GM12891 (cell line): ENCODE measurements around the gene MAPK1.
"Not testable (repeated sequence)": the region's sequence is repeated elsewhere in the genome, so short reads cannot be mapped to it uniquely, and the experiment has no call there.

Experiments
- DNase-seq: peaks from one replicate; pipeline ENCODE4 v3.0.0; 2011; ENCODE audit warnings: low spot score; ENCODE audit not compliant: insufficient read length
- FAIRE-seq: peaks from 2 replicates; lab custom pipeline; 2011; peaks lifted over from hg19 to GRCh38; lab: Jason Lieb, UNC
- PAX5 ChIP-seq: IDR thresholded peaks from 2 replicates; pipeline ENCODE4 v1.6.1; 2011; ENCODE audit warnings: low read length, moderate library complexity, mild to moderate bottlenecking; ENCODE audit not compliant: insufficient read depth, severe bottlenecking
- POLR2A ChIP-seq: IDR thresholded peaks from 2 replicates; pipeline ENCODE4 v1.6.1; 2011; ENCODE audit warnings: low read depth, low read length, control low read depth
- POLR2AphosphoS5 ChIP-seq: IDR thresholded peaks from 2 replicates; pipeline ENCODE4 v1.6.1; 2011; ENCODE audit warnings: low read depth, low read length, control low read depth
- POU2F2 ChIP-seq: IDR thresholded peaks from 2 replicates; pipeline ENCODE4 v1.6.1; 2011; ENCODE audit warnings: low read depth, mild to moderate bottlenecking, control low read depth, low read length, moderate library complexity
- SPI1 ChIP-seq: IDR thresholded peaks from 2 replicates; pipeline ENCODE4 v1.6.1; 2011; ENCODE audit warnings: low read depth, low read length, control low read depth
- TAF1 ChIP-seq: IDR thresholded peaks from 2 replicates; pipeline ENCODE4 v1.6.1; 2011; ENCODE audit warnings: low read depth, low read length, control low read depth

MAPK1 gene

GRCh38 chr22:21802056-21802455 is 65.4 kb downstream of the MAPK1 start:
- no peak for DNase-seq
- no peak for FAIRE-seq
- TF ChIP-seq PAX5 = no peak
- no peak for TF ChIP-seq POU2F2
- no peak for TF ChIP-seq SPI1
- TF ChIP-seq POLR2AphosphoS5 = no peak
- no peak for TF ChIP-seq TAF1
- TF ChIP-seq POLR2A = no peak

- not testable (repeated sequence) for DNase-seq, FAIRE-seq
These were observed 66.2 kb downstream of the MAPK1 start for GRCh38 chr22:21801304-21801644.

GRCh38 chr22:21800552-21801303 is 66.7 kb downstream of the MAPK1 start:
- FAIRE-seq (no peak), DNase-seq (no peak)
- no peak for TF ChIP-seq POU2F2
- TF ChIP-seq SPI1 = no peak
- TF ChIP-seq POLR2A = no peak
- TF ChIP-seq TAF1 = no peak
- no peak for TF ChIP-seq PAX5
- no peak for TF ChIP-seq POLR2AphosphoS5

- FAIRE-seq (no peak), DNase-seq (no peak)
- no peak for TF ChIP-seq POLR2AphosphoS5
- no peak for TF ChIP-seq POU2F2
- TF ChIP-seq TAF1 = no peak
- TF ChIP-seq SPI1 = no peak
- no peak for TF ChIP-seq POLR2A
- no peak for TF ChIP-seq PAX5
These were observed 69.8 kb downstream of the MAPK1 start for GRCh38 chr22:21797444-21798221.

- TF ChIP-seq POLR2AphosphoS5 = no peak
- no peak for TF ChIP-seq SPI1
- no peak for TF ChIP-seq TAF1
- TF ChIP-seq POU2F2 = no peak
- DNase-seq (no peak), FAIRE-seq (no peak)
These were observed 70.6 kb downstream of the MAPK1 start for GRCh38 chr22:21796863-21797262.

GRCh38 chr22:21796231-21796630 is 71.2 kb downstream of the MAPK1 start:
- DNase-seq = no peak
- TF ChIP-seq TAF1 (no peak), POLR2AphosphoS5 (no peak), SPI1 (no peak), POLR2A (no peak), POU2F2 (no peak), PAX5 (no peak)
- no peak for FAIRE-seq

GRCh38 chr22:21793716-21794115 is 73.7 kb downstream of the MAPK1 start:
- FAIRE-seq, DNase-seq: not testable (repeated sequence)

- FAIRE-seq (peak; percentile 67), DNase-seq (no peak)
- no peak for TF ChIP-seq SPI1
- TF ChIP-seq TAF1 = no peak
- no peak for TF ChIP-seq POLR2A
- no peak for TF ChIP-seq POU2F2
- no peak for TF ChIP-seq POLR2AphosphoS5
- TF ChIP-seq PAX5 = no peak
These were observed 75.5 kb downstream of the MAPK1 start for GRCh38 chr22:21791635-21792625.

- FAIRE-seq, DNase-seq: not testable (repeated sequence)
These were observed 76.4 kb downstream of the MAPK1 start for GRCh38 chr22:21790849-21791610.
